ENCODE measurements around the gene ARHGEF25. TPM values are rescaled to one million over a fixed set of nuclear protein-coding genes. Genes with fewer than 3 reads are reported as not detected.
"Not testable (repeated sequence)": the region's sequence is repeated elsewhere in the genome, so short reads cannot be mapped to it uniquely, and the experiment has no call there.

Gene ARHGEF25
- total and polyA plus RNA-seq, 12 donors = 5.0 to 49.2 (median 9.0) TPM

DNA sequence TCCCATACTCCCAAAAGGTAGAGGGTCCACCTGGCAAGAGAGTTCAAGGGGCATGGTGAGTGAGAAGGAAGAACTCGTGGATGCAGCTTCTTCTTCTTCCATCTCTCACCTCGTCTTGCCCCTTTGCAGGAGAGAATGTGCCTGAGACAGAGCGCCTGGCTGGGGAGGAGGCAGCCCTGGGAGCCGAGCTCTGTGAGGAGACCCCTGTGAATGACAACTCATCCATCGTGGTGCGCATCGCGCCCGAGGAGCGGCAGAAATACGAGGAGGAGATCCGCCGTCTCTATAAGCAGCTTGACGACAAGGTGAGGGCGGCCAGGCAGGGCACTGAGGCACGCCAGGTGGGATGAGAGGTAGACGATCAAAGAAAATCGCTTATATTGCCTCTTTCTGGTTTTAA, 41.4 kb upstream of the ARHGEF25 start:
- no peak for DNase-seq
- no peak overlapping the region for H3K27ac ChIP-seq
- no peaks in the 10 kb centered on the region for H3K4me1 ChIP-seq
- H3K4me3 ChIP-seq = no peak overlapping the region
- TF ChIP-seq, protein P1, sequence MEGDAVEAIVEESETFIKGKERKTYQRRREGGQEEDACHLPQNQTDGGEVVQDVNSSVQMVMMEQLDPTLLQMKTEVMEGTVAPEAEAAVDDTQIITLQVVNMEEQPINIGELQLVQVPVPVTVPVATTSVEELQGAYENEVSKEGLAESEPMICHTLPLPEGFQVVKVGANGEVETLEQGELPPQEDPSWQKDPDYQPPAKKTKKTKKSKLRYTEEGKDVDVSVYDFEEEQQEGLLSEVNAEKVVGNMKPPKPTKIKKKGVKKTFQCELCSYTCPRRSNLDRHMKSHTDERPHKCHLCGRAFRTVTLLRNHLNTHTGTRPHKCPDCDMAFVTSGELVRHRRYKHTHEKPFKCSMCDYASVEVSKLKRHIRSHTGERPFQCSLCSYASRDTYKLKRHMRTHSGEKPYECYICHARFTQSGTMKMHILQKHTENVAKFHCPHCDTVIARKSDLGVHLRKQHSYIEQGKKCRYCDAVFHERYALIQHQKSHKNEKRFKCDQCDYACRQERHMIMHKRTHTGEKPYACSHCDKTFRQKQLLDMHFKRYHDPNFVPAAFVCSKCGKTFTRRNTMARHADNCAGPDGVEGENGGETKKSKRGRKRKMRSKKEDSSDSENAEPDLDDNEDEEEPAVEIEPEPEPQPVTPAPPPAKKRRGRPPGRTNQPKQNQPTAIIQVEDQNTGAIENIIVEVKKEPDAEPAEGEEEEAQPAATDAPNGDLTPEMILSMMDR (IDR thresholded peaks at IDR 0.05) = no peak
- peaks cover 0 to 58% (median 22%) of the 10 kb centered on the region in 7 donors for H3K27me3 ChIP-seq
- intact Hi-C loops (cut with DNase I) = no loop called here
- ATAC-seq = no peak
- no peaks in the 10 kb centered on the region for H3K36me3 ChIP-seq
- H3K9me3 ChIP-seq = no peaks in the 10 kb centered on the region
- 86 to 92% methylated on average over 18 of the region's 18 CpGs for WGBS, 2 donors

DNA sequence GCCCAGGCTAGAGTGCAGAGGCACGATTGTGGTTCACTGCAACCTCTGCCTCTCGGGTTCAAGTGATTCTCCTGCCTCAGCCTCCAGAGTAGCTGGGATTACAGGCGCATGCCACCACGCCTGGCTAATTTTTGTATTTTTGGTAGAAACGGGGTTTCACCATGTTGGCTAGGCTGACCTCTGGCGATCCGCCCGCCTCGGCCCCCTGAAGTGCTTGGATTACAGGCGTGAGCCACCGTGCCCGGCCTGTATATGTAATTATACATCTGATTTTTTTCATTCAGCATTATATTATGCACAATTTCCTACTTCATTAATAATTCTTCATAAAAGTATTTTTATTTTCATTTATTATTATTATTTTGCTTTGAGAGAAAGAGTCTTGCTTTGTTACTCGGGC, 40.8 kb upstream of the ARHGEF25 start:
- peaks cover 0 to 55% (median 20%) of the 10 kb centered on the region in 7 donors for H3K27me3 ChIP-seq
- H3K4me1 ChIP-seq; H3K36me3 ChIP-seq; ATAC-seq; H3K27ac ChIP-seq; DNase-seq; H3K9me3 ChIP-seq; H3K4me3 ChIP-seq; intact Hi-C loops (cut with DNase I): not testable (repeated sequence)
- 86 to 88% methylated on average over 13 of the region's 13 CpGs for WGBS, 2 donors

DNA sequence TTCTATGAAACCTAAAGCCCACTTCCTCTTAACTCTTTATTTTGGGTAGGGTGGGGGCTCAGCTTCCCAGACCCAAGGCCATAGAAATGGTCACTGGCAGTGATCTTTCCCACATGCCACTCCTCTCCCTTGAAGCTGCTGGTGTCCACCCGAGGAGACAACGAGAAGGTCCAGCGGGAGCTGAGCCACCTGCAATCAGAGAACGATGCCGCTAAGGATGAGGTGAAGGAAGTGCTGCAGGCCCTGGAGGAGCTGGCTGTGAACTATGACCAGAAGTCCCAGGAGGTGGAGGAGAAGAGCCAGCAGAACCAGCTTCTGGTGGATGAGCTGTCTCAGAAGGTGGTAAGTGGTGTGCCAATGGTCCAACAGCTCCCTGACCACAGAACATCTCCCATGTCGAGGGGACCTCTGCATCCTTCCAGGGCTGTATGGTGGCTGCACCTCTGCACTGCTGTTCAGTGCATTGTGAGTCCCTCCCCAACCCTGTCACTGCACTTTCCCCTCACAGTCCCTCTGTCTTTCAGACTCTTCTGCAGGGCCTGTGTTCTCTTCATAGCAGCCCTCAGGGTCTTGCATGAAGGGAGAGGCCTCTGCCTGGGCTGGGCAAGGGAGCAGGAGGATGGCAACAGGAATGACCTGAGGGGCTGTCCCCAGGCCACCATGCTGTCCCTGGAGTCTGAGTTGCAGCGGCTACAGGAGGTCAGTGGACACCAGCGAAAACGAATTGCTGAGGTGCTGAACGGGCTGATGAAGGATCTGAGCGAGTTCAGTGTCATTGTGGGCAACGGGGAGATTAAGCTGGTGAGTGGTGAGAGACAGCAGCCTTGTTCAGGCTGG, 39.1 kb upstream of the ARHGEF25 start:
- DNase-seq = no peak
- Histone ChIP-seq H3K36me3 (no peaks in the 10 kb centered on the region), H3K4me3 (no peak overlapping the region), H3K27me3 (peaks cover 0 to 40% (median 16%) of the 10 kb centered on the region in 7 donors), H3K4me1 (no peaks in the 10 kb centered on the region), H3K27ac (no peak overlapping the region), H3K9me3 (no peaks in the 10 kb centered on the region)
- TF ChIP-seq, protein P1 (IDR thresholded peaks at IDR 0.05) = no peak
- 80 to 85% methylated on average over 12 of the region's 12 CpGs for WGBS, 2 donors
- intact Hi-C loops (cut with DNase I) = no loop called here
- ATAC-seq = no peak

DNA sequence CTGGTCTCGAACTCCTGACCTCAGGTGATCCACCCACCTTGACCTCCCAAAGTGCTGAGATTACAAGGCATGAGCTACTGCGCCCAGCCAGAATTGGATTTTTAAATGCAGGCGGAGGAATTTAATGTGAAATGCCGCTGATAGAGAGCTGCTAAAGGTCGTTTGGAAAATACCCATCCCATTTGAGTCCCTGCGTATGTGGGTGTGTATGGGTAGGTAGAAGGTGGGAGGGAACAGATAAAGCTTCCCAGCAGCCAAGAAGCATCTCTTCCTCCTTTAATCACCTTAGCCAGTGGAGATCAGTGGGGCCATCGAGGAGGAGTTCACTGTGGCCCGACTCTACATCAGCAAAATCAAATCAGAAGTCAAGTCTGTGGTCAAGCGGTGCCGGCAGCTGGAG, 36.4 kb upstream of the ARHGEF25 start:
- ATAC-seq = no peak
- DNase-seq = no peak
- Histone ChIP-seq H3K36me3 (no peaks in the 10 kb centered on the region), H3K4me3 (no peak overlapping the region), H3K9me3 (no peaks in the 10 kb centered on the region), H3K4me1 (no peaks in the 10 kb centered on the region), H3K27ac (no peak overlapping the region), H3K27me3 (peaks cover 0 to 17% (median 0%) of the 10 kb centered on the region in 7 donors)
- TF ChIP-seq, protein P1 (IDR thresholded peaks at IDR 0.05) = no peak
- intact Hi-C loops (cut with DNase I) = no loop called here
- 83 to 84% methylated on average over 10 of the region's 10 CpGs for WGBS, 2 donors

Measured in heart right ventricle (tissue), 16 donors.